A673 (cell line): ENCODE measurements around the gene FNTB.

ENCODE experiments used
- CTCF ChIP-seq: fragments of 300-800, 200-600 bp; sonication (generic); conservative IDR thresholded peaks from 2 replicates; pipeline ENCODE4 v1.5.1; 2017; ENCODE audit warnings: low read depth, mild to moderate bottlenecking, antibody characterized with exemption, low read length, moderate library complexity, mixed read lengths
- EZH2 ChIP-seq: fragments of 200-600 bp; sonication (generic); IDR thresholded peaks from 2 replicates; pipeline ENCODE4 v1.6.1; 2017; ENCODE audit warnings: borderline replicate concordance, low read depth, mild to moderate bottlenecking, mixed read lengths, antibody characterized with exemption, low read length; ENCODE audit not compliant: poor library complexity, severe bottlenecking

DNA sequence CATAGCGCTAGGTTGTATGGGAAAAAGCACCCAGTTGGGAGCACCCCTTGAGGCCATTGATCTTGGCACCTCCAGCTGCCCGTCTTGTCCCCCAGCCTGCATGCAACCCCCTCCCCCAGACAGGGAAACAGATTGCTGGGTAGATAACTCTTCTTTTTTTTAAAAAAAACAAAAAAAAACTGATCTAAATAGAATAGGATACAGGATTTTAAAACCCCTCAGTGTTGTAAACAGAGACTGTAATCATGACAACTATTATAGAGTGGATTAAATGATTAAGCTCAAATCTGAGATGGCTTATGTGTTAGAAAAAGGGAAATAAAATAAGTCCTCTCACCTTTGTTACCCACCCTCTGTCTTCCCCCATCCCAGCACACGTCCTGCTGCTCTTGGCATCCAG lies 66.8 kb downstream of the FNTB start:
- TF ChIP-seq CTCF, result no peak
- TF ChIP-seq EZH2, result no peak
